Measurements from ENCODE around the gene MMP27. TPM values are rescaled to one million over a fixed set of nuclear protein-coding genes. Genes with fewer than 3 reads are reported as not detected.
A peak's percentile ranks its signal among the peaks of the same experiment; 100 is the strongest.

MMP27 gene
- total RNA-seq, 1 experiment from 2014 or later, result not detected

DNA sequence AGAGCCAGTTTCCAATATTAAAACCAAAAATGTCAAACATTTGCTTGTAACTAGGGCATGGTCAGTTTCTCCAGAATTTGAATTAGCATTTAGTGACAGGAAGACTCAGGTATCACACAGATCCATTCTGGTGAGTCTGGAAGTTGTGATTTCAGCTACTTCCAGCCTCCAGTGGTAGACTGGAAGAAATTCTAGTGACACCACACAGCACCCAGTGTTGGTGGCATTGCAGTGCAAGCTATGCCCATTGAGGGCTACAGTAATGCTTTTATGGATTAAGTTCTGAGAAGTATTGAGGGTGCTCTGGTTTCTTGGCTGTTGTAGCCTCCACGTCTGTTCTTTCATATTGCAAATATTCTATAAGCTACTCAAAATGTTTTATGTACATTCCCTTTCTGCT, 49.0 kb downstream of the MMP27 start:
- no peak for DNase-seq
- H3K27me3 ChIP-seq, result no peaks in the 10 kb centered on the region; the same call in 1 of the 2 replicates

DNA sequence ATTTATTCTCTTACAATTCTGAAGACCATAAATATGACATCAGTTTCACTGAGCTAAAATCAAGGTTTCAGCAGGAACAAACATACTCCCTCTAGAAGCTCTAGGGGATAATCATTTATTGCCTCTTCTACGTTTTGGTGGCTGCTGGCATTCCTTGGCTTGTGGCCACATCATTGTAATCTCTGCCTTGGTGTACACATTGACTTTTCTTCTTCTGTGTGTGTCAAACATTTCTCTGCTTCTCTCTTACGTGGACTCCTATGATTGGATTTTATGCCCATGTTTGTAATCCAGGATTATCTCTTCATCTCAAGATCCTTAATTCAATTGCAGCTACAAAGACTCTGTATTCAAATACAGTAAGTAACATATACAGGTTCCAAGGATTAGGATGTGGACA, 50.0 kb downstream of the MMP27 start:
- no peak for DNase-seq
- Histone ChIP-seq H3K4me3 (no peak overlapping the region), H3K9me3 (no peaks in the 10 kb centered on the region), H3K27me3 (no peaks in the 10 kb centered on the region; the same call in 1 of the 2 replicates), H3K36me3 (no peaks in the 10 kb centered on the region)

More for the DNA sequence above, 49.0 kb downstream of the MMP27 start:
- no peaks in the 10 kb centered on the region for H3K9me3 ChIP-seq
- H3K36me3 ChIP-seq, result no peaks in the 10 kb centered on the region
- no peak overlapping the region for H3K4me3 ChIP-seq

DNA sequence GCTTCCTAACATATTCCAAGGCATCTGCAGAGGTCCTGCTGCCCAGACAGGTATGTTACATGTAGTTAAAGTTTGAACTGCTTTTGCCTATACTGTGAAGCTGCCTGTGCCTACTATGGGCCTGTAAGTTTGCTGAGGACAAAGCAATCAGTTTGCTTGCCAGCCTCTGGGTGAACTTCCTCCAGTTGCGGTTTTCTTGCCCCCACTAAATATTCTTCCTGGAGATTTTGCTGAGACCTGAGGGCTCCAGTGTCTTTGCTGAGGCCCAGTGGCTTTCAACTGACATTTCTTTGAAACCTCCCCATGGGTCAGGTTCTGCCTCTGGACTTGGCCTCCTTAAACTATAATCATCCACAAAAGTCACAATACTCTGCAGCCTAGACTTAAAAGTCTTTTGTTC, 50.8 kb downstream of the MMP27 start:
- no peaks in the 10 kb centered on the region; the same call in 1 of the 2 replicates for H3K27me3 ChIP-seq
- H3K36me3 ChIP-seq, result no peaks in the 10 kb centered on the region
- DNase-seq, result no peak
- no peak overlapping the region for H3K4me3 ChIP-seq
- H3K9me3 ChIP-seq, result no peaks in the 10 kb centered on the region

DNA sequence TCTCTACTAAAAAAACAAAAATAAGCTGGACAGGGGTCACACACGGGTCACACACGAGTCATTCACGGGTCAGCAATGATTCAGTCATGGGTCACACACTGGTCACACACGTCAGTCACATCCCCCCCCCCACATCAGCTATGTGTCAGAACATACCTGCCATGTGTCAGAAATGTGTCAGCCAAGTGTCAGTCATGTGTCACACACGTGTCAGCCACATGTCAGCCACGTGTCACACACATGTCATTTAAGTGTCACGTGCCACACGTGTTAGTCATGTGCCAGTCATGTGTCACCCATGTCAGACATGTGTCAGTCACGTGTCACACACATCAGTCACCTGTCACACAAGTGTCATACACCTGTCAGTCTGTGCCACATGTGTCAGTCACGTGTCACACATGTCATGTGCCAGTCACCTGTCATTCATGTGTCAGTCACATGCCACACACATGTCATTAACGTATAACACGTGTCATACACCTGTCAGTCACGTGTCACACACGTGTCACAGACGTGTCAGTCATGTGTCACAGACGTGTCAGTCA, 51.8 kb downstream of the MMP27 start:
- peak; percentile 36 for DNase-seq
- H3K27me3 ChIP-seq, result no peaks in the 10 kb centered on the region; the same call in 1 of the 2 replicates
- H3K4me3 ChIP-seq, result no peak overlapping the region
- no peaks in the 10 kb centered on the region for H3K36me3 ChIP-seq
- H3K9me3 ChIP-seq, result no peaks in the 10 kb centered on the region

DNA sequence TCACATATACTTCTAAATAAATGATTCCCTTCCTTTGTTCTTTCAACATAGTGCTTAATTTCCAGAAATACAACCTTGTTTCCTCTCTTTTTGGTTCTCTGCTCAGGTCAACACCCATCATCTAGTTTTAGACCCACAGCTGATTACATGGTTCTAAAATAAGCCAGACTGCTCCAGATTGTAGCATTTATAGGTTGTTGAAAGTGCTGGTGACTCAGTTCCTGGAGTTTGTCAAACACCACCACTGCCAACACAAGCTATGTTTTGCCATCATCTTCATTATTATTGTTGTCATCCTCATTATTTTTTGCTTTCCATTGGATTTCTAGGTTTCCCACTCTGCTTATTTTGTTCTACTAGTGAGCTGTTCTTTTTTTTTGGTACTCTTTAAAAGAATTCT, 58.1 kb downstream of the MMP27 start:
- Histone ChIP-seq H3K9me3 (no peaks in the 10 kb centered on the region), H3K27me3 (no peaks in the 10 kb centered on the region), H3K36me3 (no peaks in the 10 kb centered on the region), H3K4me3 (no peak overlapping the region)
- no peak for DNase-seq

DNA sequence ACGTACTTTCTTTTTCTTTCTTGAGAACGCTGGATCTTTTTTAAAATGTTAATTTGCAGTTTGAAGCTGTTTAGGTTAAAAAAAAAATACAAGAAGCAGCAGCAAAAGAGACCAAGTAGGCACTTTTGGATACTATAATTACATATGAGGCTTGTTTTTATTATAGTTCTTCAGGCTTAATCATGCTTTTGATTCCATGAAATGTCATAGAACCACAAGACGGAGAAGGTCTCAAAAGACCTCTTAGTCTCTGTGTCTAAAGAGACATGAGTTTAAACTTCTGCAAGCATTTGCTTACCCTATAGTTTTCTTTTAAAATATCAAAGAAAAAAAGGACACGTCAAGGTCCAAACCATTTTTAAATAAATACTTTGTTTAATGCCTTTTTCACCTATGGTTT, 61.6 kb downstream of the MMP27 start:
- Histone ChIP-seq H3K27me3 (no peaks in the 10 kb centered on the region), H3K36me3 (no peaks in the 10 kb centered on the region), H3K4me3 (no peak overlapping the region), H3K9me3 (no peaks in the 10 kb centered on the region)
- no peak for DNase-seq

Other genes with a start within 250 kb of the MMP27 start
- gene MMP7, start 175.0 kb downstream of the MMP27 start, total RNA-seq (2014; rRNA removed; shearing (Covaris generic); ENCODE audit: low replicate concordance), result not detected in 2 replicates
- not detected in 2 replicates for gene MMP20, start 80.4 kb downstream of the MMP27 start, total RNA-seq (2014; rRNA removed; shearing (Covaris generic); ENCODE audit: low replicate concordance)
- gene MMP8, start 19.2 kb upstream of the MMP27 start, total RNA-seq (2014; rRNA removed; shearing (Covaris generic); ENCODE audit: low replicate concordance), result not detected in 2 replicates
- gene MMP10, start 74.9 kb upstream of the MMP27 start, total RNA-seq (2014; rRNA removed; shearing (Covaris generic); ENCODE audit: low replicate concordance), result 0.10 and 3.0 TPM in 2 replicates
- gene MMP1, start 92.4 kb upstream of the MMP27 start, total RNA-seq (2014; rRNA removed; shearing (Covaris generic); ENCODE audit: low replicate concordance), result not detected in 2 replicates
- 6.5 and 17.8 TPM in 2 replicates for gene MMP3, start 137.8 kb upstream of the MMP27 start, total RNA-seq (2014; rRNA removed; shearing (Covaris generic); ENCODE audit: low replicate concordance)
- gene MMP12, start 169.2 kb upstream of the MMP27 start, total RNA-seq (2014; rRNA removed; shearing (Covaris generic); ENCODE audit: low replicate concordance), result 0.12 TPM in 1 of 2 replicates, not detected in the other
- gene MMP13, start 250.0 kb upstream of the MMP27 start, total RNA-seq (2014; rRNA removed; shearing (Covaris generic); ENCODE audit: low replicate concordance), result not detected in 2 replicates

Measured in MG63 (cell line).